GM12865 (cell line): ENCODE data around the gene SPATA7.
A peak's percentile ranks its signal among the peaks of the same experiment; 100 is the strongest.

Source experiments
- DNase-seq: peaks from one replicate; pipeline ENCODE4 v3.0.0; 2010; ENCODE audit warnings: low read depth
- H3K4me3 ChIP-seq: 2 replicates; pipeline ENCODE4 v1.5.1; 2011; ENCODE audit warnings: mild to moderate bottlenecking, low read depth, low read length, control low read depth
- CTCF ChIP-seq: IDR thresholded peaks from 2 replicates; pipeline ENCODE4 v1.5.1; 2011; ENCODE audit warnings: low read length, control low read depth, low read depth, inconsistent platforms; ENCODE audit not compliant: insufficient read depth; ENCODE audit errors: missing control alignments

The SPATA7 gene

GRCh38 chr14:88426271-88426670 lies 40.8 kb downstream of the SPATA7 start:
- DNase-seq, result no peak

DNA sequence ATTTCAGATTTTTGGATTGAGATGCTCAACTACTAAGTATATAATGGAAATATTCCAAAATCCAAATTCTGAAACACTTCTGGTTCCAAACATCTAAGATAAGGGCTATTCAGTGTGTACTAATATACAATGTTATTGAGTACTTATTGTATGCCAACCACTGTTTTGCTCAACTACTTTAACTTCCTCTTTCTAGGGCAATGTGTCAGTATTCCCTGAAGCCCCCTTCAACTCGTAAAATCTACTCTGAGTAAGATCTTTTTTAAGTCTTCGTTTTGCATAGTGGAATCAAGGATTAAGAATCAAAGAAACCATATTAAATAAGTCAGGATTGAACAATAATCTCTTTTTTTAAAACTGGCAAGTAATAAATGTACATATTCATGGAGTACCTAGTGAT lies 45.5 kb downstream of the SPATA7 start:
- DNase-seq, result no peak
- H3K4me3 ChIP-seq, result no peak overlapping the region
- TF ChIP-seq CTCF, result no peak

More at GRCh38 chr14:88426271-88426670, 40.8 kb downstream of the SPATA7 start:
- no peak overlapping the region for H3K4me3 ChIP-seq
- no peak for TF ChIP-seq CTCF

DNA sequence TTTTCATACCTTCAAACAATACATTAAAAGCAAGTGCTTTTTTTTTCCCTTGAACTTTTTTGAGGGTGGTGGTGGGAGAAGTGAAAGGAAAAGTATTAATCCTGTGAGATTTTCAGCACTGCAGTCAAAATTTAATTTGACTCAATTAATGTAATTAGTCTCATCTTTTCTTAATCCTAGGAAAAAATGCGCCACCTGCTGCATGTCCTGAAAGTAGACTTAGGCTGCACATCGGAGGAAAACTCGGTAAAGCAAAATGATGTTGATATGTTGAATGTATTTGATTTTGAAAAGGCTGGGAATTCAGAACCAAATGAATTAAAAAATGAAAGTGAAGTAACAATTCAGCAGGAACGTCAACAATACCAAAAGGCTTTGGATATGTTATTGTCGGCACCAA lies 52.2 kb downstream of the SPATA7 start:
- no peak overlapping the region for H3K4me3 ChIP-seq
- DNase-seq, result no peak
- TF ChIP-seq CTCF, result no peak

GRCh38 chr14:88439088-88439487 lies 53.6 kb downstream of the SPATA7 start:
- H3K4me3 ChIP-seq, result no peak overlapping the region
- TF ChIP-seq CTCF, result no peak
- no peak for DNase-seq

- no peak for DNase-seq
- no peak overlapping the region for H3K4me3 ChIP-seq
- no peak for TF ChIP-seq CTCF
These were observed 66.8 kb downstream of the SPATA7 start for GRCh38 chr14:88452231-88452630.

GRCh38 chr14:88454886-88455285 lies 69.4 kb downstream of the SPATA7 start:
- no peak for DNase-seq
- no peak overlapping the region for H3K4me3 ChIP-seq
- TF ChIP-seq CTCF, result no peak

GRCh38 chr14:88463318-88463717 lies 77.9 kb downstream of the SPATA7 start:
- peak; percentile 42 for TF ChIP-seq CTCF
- DNase-seq, result peak; percentile 32

More at GRCh38 chr14:88463318-88463717, 77.9 kb downstream of the SPATA7 start:
- H3K4me3 ChIP-seq, result no peak overlapping the region
